Nephron (organoid): ENCODE results near the gene KLHL26.
A peak's percentile ranks its signal among the peaks of the same experiment; 100 is the strongest.
"Not testable (repeated sequence)": the region's sequence is repeated elsewhere in the genome, so short reads cannot be mapped to it uniquely, and the experiment has no call there.

ENCODE experiments used
- H3K27ac Mint-ChIP-seq, 3 experiments: 2 replicates each; pipeline ENCODE4 v1.8.0; 2020; ENCODE audit warnings: mixed read lengths in 3 of 3, mild to moderate bottlenecking in 2 of 3, moderate library complexity in 1 of 3
- H3K27me3 Mint-ChIP-seq: 2 replicates; pipeline ENCODE4 v1.8.0; 2021; ENCODE audit warnings: low read depth, mild to moderate bottlenecking, moderate library complexity, mixed read lengths
- H3K36me3 Mint-ChIP-seq: 2 replicates; pipeline ENCODE4 v1.8.0; 2020; ENCODE audit warnings: low read depth, mixed read lengths
- H3K4me1 Mint-ChIP-seq: 2 replicates; pipeline ENCODE4 v1.8.0; 2020; ENCODE audit warnings: mixed read lengths
- H3K4me3 Mint-ChIP-seq, 3 experiments: 2 replicates each; pipeline ENCODE4 v1.8.0; 2020; ENCODE audit warnings: mild to moderate bottlenecking in 3 of 3, mixed read lengths in 3 of 3, moderate library complexity in 2 of 3
- H3K9me3 Mint-ChIP-seq: 2 replicates; pipeline ENCODE4 v1.8.0; 2020; ENCODE audit warnings: mixed read lengths
- CTCF ChIP-seq, 3 experiments: fragments of 200-600 bp; sonication (generic); IDR thresholded peaks; one replicate each; pipeline ENCODE4 v1.5.0; 2021; ENCODE audit warnings: antibody characterized with exemption in 3 of 3; ENCODE audit not compliant: unreplicated experiment in 3 of 3

The KLHL26 gene

DNA sequence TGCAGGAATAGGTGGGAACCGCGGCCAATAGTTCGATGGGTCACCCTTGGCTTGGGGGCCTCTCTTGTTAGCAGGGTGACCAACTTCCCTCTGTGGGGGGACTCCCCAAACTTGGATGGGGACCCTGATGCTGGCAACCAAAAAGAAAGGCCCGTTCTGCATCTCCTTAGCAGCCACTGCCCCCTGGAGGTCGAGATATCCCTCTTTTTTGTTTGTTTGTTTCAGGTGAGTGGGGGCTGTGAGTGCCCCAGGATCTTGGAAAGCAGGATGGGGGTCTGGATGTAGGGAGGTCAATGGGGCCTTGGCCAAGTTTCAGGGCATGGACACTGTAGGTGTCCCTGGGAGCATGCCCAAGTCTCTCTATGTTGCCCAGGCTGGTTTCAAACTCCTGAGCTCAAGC lies 39.0 kb downstream of the KLHL26 start:
- Mint-ChIP-seq H3K27ac (no peak overlapping the region), H3K4me1 (peaks cover 28% of the 10 kb centered on the region), H3K36me3 (no peaks in the 10 kb centered on the region), H3K4me3 (no peak overlapping the region), H3K9me3 (no peaks in the 10 kb centered on the region), H3K27me3 (no peaks in the 10 kb centered on the region)
- TF ChIP-seq CTCF (IDR thresholded peaks at IDR 0.05; ENCODE audit: unreplicated experiment in 3 of 3), result peak in 2 of 3 experiments; percentile 15 to 42

- no peak for TF ChIP-seq CTCF (IDR thresholded peaks at IDR 0.05; ENCODE audit: unreplicated experiment in 3 of 3)
- Mint-ChIP-seq H3K4me1 (peaks cover 21% of the 10 kb centered on the region), H3K27ac (peak overlapping the region in 1 of 3 experiments; percentile 59)
Observed at GRCh38 chr19:18676692-18677091, 39.9 kb downstream of the KLHL26 start.

DNA sequence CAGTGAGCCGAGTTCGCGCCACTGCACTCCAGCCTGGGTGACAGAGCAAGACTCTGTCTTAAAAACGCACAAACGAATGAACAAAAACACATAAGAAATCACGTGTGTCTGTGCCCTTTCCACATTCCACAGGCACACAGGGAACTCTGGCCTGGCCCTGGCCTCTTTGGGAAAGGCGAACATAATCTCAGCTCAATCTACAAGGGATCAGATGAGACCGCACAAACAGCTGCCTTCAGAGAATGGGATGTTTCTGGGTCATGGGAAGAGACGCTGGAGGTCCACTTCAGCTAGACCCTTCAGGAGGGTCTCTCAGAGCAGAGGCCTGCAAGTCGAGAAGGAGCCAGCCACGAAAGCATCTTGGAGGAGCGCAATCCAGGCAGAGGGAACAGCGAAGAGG lies 40.3 kb downstream of the KLHL26 start:
- TF ChIP-seq CTCF (IDR thresholded peaks at IDR 0.05; ENCODE audit: unreplicated experiment in 3 of 3), result no peak
- peak overlapping the region in 1 of 3 experiments; percentile 9 for H3K4me3 Mint-ChIP-seq
- H3K27ac Mint-ChIP-seq, result no peak overlapping the region
- H3K36me3 Mint-ChIP-seq, result no peaks in the 10 kb centered on the region
- peaks cover 19% of the 10 kb centered on the region for H3K4me1 Mint-ChIP-seq
- H3K27me3 Mint-ChIP-seq, result no peaks in the 10 kb centered on the region
- no peaks in the 10 kb centered on the region for H3K9me3 Mint-ChIP-seq

More at GRCh38 chr19:18676692-18677091, 39.9 kb downstream of the KLHL26 start:
- Mint-ChIP-seq H3K36me3 (no peaks in the 10 kb centered on the region), H3K4me3 (no peak overlapping the region), H3K9me3 (no peaks in the 10 kb centered on the region), H3K27me3 (no peaks in the 10 kb centered on the region)

GRCh38 chr19:18680148-18680547 lies 43.3 kb downstream of the KLHL26 start:
- H3K36me3 Mint-ChIP-seq, H3K27me3 Mint-ChIP-seq, H3K4me3 Mint-ChIP-seq, H3K27ac Mint-ChIP-seq, H3K9me3 Mint-ChIP-seq: not testable (repeated sequence)
- peaks cover 18% of the 10 kb centered on the region for H3K4me1 Mint-ChIP-seq

DNA sequence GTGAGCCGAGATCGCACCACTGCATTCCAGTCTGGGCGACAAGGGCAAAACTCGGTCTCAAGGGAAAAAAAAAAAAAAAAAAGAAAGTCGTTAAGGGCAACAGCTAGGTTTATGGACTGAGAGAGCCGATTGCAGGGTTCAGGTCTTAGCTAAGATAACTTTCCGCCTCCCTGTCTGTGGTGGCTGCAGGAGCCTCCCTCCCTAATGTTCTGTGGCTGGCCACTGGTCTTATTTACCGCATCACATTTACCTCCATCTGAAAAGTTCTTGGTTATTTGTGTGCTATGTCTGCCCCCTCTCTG lies 45.9 kb downstream of the KLHL26 start:
- peak overlapping the region; percentile 83 to 86 (median 84) for H3K4me3 Mint-ChIP-seq
- H3K36me3 Mint-ChIP-seq, result no peaks in the 10 kb centered on the region
- no peak for TF ChIP-seq CTCF (IDR thresholded peaks at IDR 0.05; ENCODE audit: unreplicated experiment in 3 of 3)
- peaks cover 11% of the 10 kb centered on the region for H3K4me1 Mint-ChIP-seq
- no peaks in the 10 kb centered on the region for H3K27me3 Mint-ChIP-seq
- H3K27ac Mint-ChIP-seq, result peak overlapping the region; percentile 10 to 91 (median 48)
- H3K9me3 Mint-ChIP-seq, result no peaks in the 10 kb centered on the region

DNA sequence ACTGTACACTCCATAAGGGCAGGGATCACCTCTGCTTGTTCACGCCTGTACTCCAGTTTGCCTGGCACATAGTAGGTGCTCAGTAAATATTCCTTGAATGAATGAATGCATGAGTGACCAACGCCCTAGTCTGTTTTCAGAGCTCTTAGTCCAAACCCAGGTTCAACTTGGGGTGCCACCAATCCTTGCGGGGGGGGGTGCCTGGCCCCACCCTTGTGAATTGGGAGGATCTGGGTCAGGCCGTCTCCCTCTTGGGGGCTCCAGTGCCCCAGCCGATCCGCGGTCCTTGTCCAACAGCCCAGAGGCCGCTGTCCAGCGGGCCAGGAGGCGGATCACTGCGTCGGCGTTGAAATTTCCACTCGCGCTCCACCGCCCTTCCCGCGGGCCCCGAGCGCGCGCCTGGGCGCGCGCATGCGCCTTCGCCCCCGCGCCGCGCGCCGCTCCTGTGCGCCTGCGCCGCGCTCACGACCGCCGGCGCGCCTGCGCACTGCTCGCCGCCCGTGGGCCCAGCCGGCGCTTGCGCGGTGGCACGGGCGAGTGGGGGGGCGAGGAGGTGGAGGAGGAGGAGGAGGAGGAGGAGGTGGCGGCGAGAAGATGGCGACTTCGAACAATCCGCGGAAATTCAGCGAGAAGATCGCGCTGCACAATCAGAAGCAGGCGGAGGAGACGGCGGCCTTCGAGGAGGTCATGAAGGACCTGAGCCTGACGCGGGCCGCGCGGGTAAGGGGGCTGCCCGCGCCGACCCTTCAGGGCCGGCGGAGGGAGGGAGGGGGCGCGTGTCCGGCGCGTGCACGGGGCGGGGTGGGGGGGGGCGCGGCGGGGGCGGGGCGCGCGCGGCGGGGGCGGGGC lies 46.5 kb downstream of the KLHL26 start, which contains the start of gene CRTC1:
TSS of gene CRTC1 (plus strand) at position 572 of the 849 bp plus-strand sequence. CDS start at position 595, 23 bp downstream.
- Mint-ChIP-seq H3K27ac (peak within 1 kb of the TSS; percentile 48 to 91 (median 74)), H3K9me3 (no peaks in the 10 kb centered on the region), H3K27me3 (no peaks in the 10 kb centered on the region), H3K4me1 (peaks cover 6% of the 10 kb centered on the region), H3K36me3 (peaks cover 4% of the 10 kb centered on the region), H3K4me3 (peak within 1 kb of the TSS; percentile 89 to 91 (median 89))
- TF ChIP-seq CTCF (IDR thresholded peaks at IDR 0.05; ENCODE audit: unreplicated experiment in 3 of 3), result no peak
